Upper lobe of left lung (tissue), 6 donors: ENCODE results near the gene USP2. TPM values are rescaled to one million over a fixed set of nuclear protein-coding genes. Genes with fewer than 3 reads are reported as not detected.

Experiments
- ATAC-seq, 2 donors: fragments of 200-7000 bp; cut with Tn5 transposase; one replicate each; pipeline ENCODE4 v1.9.1; 2022; ENCODE audit warnings: mild to moderate bottlenecking in 2 of 2, moderate library complexity in 2 of 2; ENCODE audit not compliant: low FRiP score in 2 of 2
- DNase-seq, 2 donors: peaks; one replicate each; pipeline ENCODE4 v3.0.0-alpha.2; 2019 to 2020
- H3K27ac ChIP-seq, 4 donors: fragments of 200-600 bp; sonication (generic); one replicate each; pipeline ENCODE4 v1.5.1; 2016 to 2019
- H3K27me3 ChIP-seq, 4 donors: fragments of 200-600 bp; sonication (generic); one replicate each; pipeline ENCODE4 v1.5.1; 2017 to 2019
- H3K36me3 ChIP-seq, 4 donors: fragments of 200-600 bp; sonication (generic); one replicate each; pipeline ENCODE4 v1.5.1; 2016 to 2019
- H3K4me1 ChIP-seq, 4 donors: fragments of 200-600 bp; sonication (generic); one replicate each; pipeline ENCODE4 v1.5.1; 2018 to 2019
- H3K4me3 ChIP-seq, 4 donors: fragments of 200-600 bp; sonication (generic); one replicate each; pipeline ENCODE4 v1.5.1; 2017 to 2019; ENCODE audit warnings: mild to moderate bottlenecking in 2 of 4, moderate library complexity in 1 of 4
- H3K9me3 ChIP-seq, 4 donors: fragments of 200-600 bp; sonication (generic); one replicate each; pipeline ENCODE4 v1.5.1; 2018 to 2019
- EP300 ChIP-seq, 4 donors: sonication (generic); formaldehyde crosslinking; IDR thresholded peaks; one replicate each; pipeline ENCODE4 v1.5.1; 2017; ENCODE audit warnings: antibody characterized with exemption in 4 of 4, control low read depth in 2 of 4
- POLR2A ChIP-seq, 4 donors: fragments of 450-650 bp; IDR thresholded peaks; one replicate each; pipeline ENCODE4 v1.5.1; 2016 to 2017; ENCODE audit warnings: antibody characterized with exemption in 4 of 4, mild to moderate bottlenecking in 2 of 4
- POLR2AphosphoS5 ChIP-seq, 2 donors: sonication (generic); formaldehyde crosslinking; IDR thresholded peaks; one replicate each; pipeline ENCODE4 v1.5.1; 2017; ENCODE audit warnings: antibody characterized with exemption in 2 of 2
- WGBS, 2 donors: methylation state at CpG; one replicate each; pipeline ENCODE4 v1.1.5; 2017 to 2018; 5-methylcytosine and 5-hydroxymethylcytosine counted together
- total RNA-seq, 6 donors: library from RNA; depleted of rRNA in 4 of 6; stranded (reverse); fragments of >200 nt in 4 of 6; gene quantifications; one replicate each; pipeline versions ENCODE4 v1.1.0 to v1.2.1, GENCODE V29; 2016 to 2021
- TF ChIP-seq, protein P1 (sequence below), 6 experiments: fragments of 450-650 bp in 4 of 6; fragments of 200-600 bp in 2 of 6; sonication (generic) in 2 of 6; IDR thresholded peaks; one replicate each; pipeline ENCODE4 v1.5.1; 2016 to 2019; ENCODE audit warnings: antibody characterized with exemption in 6 of 6
- donor health status: DM: no; HTN: no; CAD: no; lungs with moderate emphysema.
- donor health status: DM: no; HTN: yes; CAD: no; lungs with severe emphysema.

USP2 gene
- total RNA-seq, 6 donors from 2014 or later: 1.7 to 5.0 (median 3.0) TPM

DNA sequence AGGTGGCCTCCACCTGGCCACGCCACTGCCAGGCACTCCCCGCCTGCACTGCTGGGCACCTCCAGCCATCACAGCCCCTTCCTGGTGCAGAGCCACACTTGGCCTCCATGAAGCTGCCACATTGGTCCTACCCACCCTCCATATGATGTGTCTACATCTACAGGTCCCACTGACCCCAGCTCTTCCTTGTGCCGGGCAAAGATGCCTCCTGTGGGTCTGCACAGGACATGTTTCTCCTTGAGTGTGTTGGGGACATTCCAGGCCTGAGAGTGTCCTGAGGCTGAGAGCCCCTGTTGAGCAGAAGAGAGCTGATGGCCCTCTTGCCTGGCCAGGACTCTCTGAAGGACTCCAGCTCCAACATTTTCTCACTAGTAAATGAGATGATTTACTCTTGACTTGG, 34.0 kb upstream of the USP2 start:
- no peaks in the 10 kb centered on the region for H3K36me3 ChIP-seq
- no peak for TF ChIP-seq POLR2A (IDR thresholded peaks at IDR 0.05)
- TF ChIP-seq EP300 (IDR thresholded peaks at IDR 0.05): no peak
- no peak for TF ChIP-seq POLR2AphosphoS5 (IDR thresholded peaks at IDR 0.05)
- TF ChIP-seq, protein P1, sequence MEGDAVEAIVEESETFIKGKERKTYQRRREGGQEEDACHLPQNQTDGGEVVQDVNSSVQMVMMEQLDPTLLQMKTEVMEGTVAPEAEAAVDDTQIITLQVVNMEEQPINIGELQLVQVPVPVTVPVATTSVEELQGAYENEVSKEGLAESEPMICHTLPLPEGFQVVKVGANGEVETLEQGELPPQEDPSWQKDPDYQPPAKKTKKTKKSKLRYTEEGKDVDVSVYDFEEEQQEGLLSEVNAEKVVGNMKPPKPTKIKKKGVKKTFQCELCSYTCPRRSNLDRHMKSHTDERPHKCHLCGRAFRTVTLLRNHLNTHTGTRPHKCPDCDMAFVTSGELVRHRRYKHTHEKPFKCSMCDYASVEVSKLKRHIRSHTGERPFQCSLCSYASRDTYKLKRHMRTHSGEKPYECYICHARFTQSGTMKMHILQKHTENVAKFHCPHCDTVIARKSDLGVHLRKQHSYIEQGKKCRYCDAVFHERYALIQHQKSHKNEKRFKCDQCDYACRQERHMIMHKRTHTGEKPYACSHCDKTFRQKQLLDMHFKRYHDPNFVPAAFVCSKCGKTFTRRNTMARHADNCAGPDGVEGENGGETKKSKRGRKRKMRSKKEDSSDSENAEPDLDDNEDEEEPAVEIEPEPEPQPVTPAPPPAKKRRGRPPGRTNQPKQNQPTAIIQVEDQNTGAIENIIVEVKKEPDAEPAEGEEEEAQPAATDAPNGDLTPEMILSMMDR (IDR thresholded peaks at IDR 0.05): no peak
- 93 to 100% methylated on average over 1 to 3 of the region's 3 CpGs for WGBS, 2 donors
- no peak for ATAC-seq
- no peak overlapping the region for H3K4me3 ChIP-seq
- H3K9me3 ChIP-seq: no peaks in the 10 kb centered on the region
- no peaks in the 10 kb centered on the region for H3K4me1 ChIP-seq
- H3K27ac ChIP-seq: no peak overlapping the region
- H3K27me3 ChIP-seq: no peaks in the 10 kb centered on the region
- DNase-seq: no peak

DNA sequence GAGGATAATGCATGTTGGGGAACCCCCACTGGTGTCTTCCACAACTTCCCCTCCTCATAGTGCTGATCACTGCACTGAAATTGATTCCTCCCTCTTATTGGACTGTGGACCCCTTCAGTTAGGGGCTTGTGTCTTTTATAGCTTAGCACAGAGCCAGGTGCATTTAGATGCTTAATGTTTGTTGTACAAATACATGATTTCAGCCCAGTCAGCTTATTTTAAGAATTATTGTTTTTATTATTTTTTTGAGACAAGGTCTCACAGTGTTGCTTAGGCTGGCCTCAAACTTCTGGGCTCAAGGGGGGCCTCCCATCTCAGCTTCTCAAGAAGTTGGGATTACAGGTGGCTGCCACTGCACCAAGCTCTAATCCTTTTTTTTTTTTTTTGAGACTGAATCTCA, 33.2 kb upstream of the USP2 start:
- no peak for DNase-seq

DNA sequence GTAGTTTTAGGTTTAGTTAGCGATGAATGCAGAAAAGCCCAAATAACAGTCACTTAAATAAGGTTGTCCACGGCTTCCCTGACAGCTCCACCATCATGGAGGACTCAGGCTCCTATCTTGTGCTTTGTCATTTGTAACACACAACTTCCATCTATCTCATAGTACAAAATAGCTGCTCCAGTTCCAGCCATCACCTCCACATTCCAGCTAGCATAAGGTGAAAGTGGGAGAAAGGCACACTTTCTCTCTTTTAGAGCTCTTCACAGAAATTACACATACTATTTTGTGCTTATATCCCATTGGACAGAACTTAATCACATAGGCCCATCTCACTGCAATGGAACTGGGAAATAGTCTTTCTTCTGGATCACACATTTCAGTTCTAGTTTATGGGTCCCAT, 32.8 kb upstream of the USP2 start:
- 93 to 97% methylated on average over 2 of the region's 2 CpGs for WGBS, 2 donors
- TF ChIP-seq, protein P1 (IDR thresholded peaks at IDR 0.05): no peak
- TF ChIP-seq POLR2A (IDR thresholded peaks at IDR 0.05): no peak
- TF ChIP-seq EP300 (IDR thresholded peaks at IDR 0.05): no peak
- TF ChIP-seq POLR2AphosphoS5 (IDR thresholded peaks at IDR 0.05): no peak
- no peaks in the 10 kb centered on the region for H3K4me1 ChIP-seq
- DNase-seq (no peak), ATAC-seq (no peak)
- no peak overlapping the region for H3K4me3 ChIP-seq
- no peaks in the 10 kb centered on the region for H3K9me3 ChIP-seq
- H3K27ac ChIP-seq: no peak overlapping the region
- no peaks in the 10 kb centered on the region for H3K27me3 ChIP-seq
- H3K36me3 ChIP-seq: no peaks in the 10 kb centered on the region

More for the DNA sequence above, 33.2 kb upstream of the USP2 start:
- H3K27me3 ChIP-seq: no peaks in the 10 kb centered on the region
- H3K27ac ChIP-seq: no peak overlapping the region
- no peaks in the 10 kb centered on the region for H3K4me1 ChIP-seq
- H3K4me3 ChIP-seq: no peak overlapping the region
- H3K9me3 ChIP-seq: no peaks in the 10 kb centered on the region
- ATAC-seq: no peak
- TF ChIP-seq, protein P1 (IDR thresholded peaks at IDR 0.05): no peak
- TF ChIP-seq EP300 (IDR thresholded peaks at IDR 0.05): no peak
- TF ChIP-seq POLR2AphosphoS5 (IDR thresholded peaks at IDR 0.05): no peak
- TF ChIP-seq POLR2A (IDR thresholded peaks at IDR 0.05): no peak
- no peaks in the 10 kb centered on the region for H3K36me3 ChIP-seq

DNA sequence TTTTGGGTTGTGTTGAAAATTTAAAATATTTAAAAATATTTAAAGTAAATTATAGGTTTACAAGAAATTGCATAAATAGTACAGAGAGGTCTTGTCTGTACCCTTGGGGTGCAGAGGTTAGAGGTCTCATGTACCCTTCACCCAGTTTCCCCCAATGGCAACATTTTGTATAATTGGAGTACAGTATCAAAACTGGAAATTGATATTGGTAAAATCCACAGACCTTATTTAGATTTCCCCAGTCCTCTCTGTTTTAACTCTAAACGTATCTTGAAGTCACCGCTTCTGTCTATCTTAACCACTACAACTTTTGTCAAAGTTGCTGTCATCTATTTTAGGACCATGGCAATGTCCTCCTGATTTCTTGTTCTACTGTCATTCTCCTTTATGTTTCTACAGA, 30.6 kb upstream of the USP2 start:
- no peaks in the 10 kb centered on the region for H3K4me1 ChIP-seq
- no peaks in the 10 kb centered on the region for H3K9me3 ChIP-seq
- H3K4me3 ChIP-seq: no peak overlapping the region
- ATAC-seq (no peak), DNase-seq (no peak)
- 96 to 97% methylated on average over 2 of the region's 2 CpGs for WGBS, 2 donors
- no peaks in the 10 kb centered on the region for H3K36me3 ChIP-seq
- H3K27ac ChIP-seq: no peak overlapping the region
- TF ChIP-seq, protein P1 (IDR thresholded peaks at IDR 0.05): no peak
- TF ChIP-seq POLR2A (IDR thresholded peaks at IDR 0.05): no peak
- TF ChIP-seq EP300 (IDR thresholded peaks at IDR 0.05): no peak
- no peak for TF ChIP-seq POLR2AphosphoS5 (IDR thresholded peaks at IDR 0.05)
- no peaks in the 10 kb centered on the region for H3K27me3 ChIP-seq

DNA sequence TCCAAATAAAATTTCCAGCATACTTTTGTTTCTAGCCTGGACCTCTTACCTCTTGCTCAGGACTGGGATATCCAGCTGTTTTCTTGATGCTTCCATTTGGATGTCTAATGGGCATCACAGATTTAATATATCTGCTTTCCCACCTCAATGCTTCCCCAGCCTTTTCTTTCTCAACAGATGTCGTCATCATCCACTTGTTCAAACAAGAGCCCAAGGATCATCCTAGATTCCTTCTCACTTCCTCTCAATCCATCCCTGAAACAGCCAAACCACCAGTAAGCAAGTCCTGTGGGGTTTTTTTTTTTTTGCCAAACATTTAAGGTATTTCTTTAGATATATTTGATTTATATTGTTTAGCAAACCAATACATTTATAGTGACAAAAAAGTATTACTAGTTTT, 29.0 kb upstream of the USP2 start:
- 82 to 95% methylated on average over 1 of the region's 1 CpG for WGBS, 2 donors
- ATAC-seq: no peak
- no peaks in the 10 kb centered on the region for H3K27me3 ChIP-seq
- DNase-seq: no peak
- H3K27ac ChIP-seq: no peak overlapping the region
- TF ChIP-seq POLR2AphosphoS5 (IDR thresholded peaks at IDR 0.05): no peak
- TF ChIP-seq, protein P1 (IDR thresholded peaks at IDR 0.05): no peak
- TF ChIP-seq POLR2A (IDR thresholded peaks at IDR 0.05): no peak
- no peak for TF ChIP-seq EP300 (IDR thresholded peaks at IDR 0.05)
- H3K4me1 ChIP-seq: no peaks in the 10 kb centered on the region
- H3K9me3 ChIP-seq: no peaks in the 10 kb centered on the region
- H3K4me3 ChIP-seq: no peak overlapping the region
- no peaks in the 10 kb centered on the region for H3K36me3 ChIP-seq
